ENCODE measurements around the gene PACSIN3. TPM values are rescaled to one million over a fixed set of nuclear protein-coding genes. Genes with fewer than 3 reads are reported as not detected.
A peak's percentile ranks its signal among the peaks of the same experiment; 100 is the strongest.

The PACSIN3 gene
- total and polyA plus RNA-seq, 2 of the 13 experiments (the other 11 are each of a cell fraction or from before 2014, with no cell fraction given), result 47.9 to 93.3 TPM

- TF ChIP-seq PAX8 (CRISPR knock-in tag; IDR thresholded peaks at IDR 0.05; ENCODE audit: borderline replicate concordance) (no peak), ZNF549 (CRISPR knock-in tag; IDR thresholded peaks at IDR 0.05) (no peak), MTERF4 (CRISPR knock-in tag; IDR thresholded peaks at IDR 0.05) (peak; percentile 59; the same call in 1 of the 2 replicates), ZNF652 (CRISPR knock-in tag; IDR thresholded peaks at IDR 0.05; ENCODE audit: borderline replicate concordance, low read depth) (no peak), ASH2L (IDR thresholded peaks at IDR 0.05; ENCODE audit: insufficient read length, low read depth, low read length) (no peak), PHF8 (CRISPR knock-in tag; IDR thresholded peaks at IDR 0.05) (no peak; the same call in 1 of the 2 replicates), MED13 (CRISPR knock-in tag; IDR thresholded peaks at IDR 0.05) (no peak), FOXK1 (CRISPR knock-in tag; IDR thresholded peaks at IDR 0.05; ENCODE audit: borderline replicate concordance, low read depth) (no peak), ZBTB20 (CRISPR knock-in tag; IDR thresholded peaks at IDR 0.05; ENCODE audit: borderline replicate concordance, low read depth) (no peak), KDM5B (CRISPR knock-in tag; IDR thresholded peaks at IDR 0.05; ENCODE audit: borderline replicate concordance) (no peak), CENPT (CRISPR knock-in tag; IDR thresholded peaks at IDR 0.05; ENCODE audit: low read depth) (no peak), KDM5A (IDR thresholded peaks at IDR 0.05; ENCODE audit: borderline replicate concordance, low read length) (no peak), ZBTB7B (CRISPR knock-in tag; IDR thresholded peaks at IDR 0.05) (no peak), ZNF207 (IDR thresholded peaks at IDR 0.05; ENCODE audit: borderline replicate concordance) (no peak), DBP (CRISPR knock-in tag; IDR thresholded peaks at IDR 0.05; ENCODE audit: not compliant biosample characterization) (no peak), SALL1 (CRISPR knock-in tag; IDR thresholded peaks at IDR 0.05) (no peak), TCF7L2 (IDR thresholded peaks at IDR 0.05; ENCODE audit: low read depth, low read length) (no peak), ZBTB25 (CRISPR knock-in tag; IDR thresholded peaks at IDR 0.05) (no peak; the same call in 1 of the 2 replicates), ZBTB10 (CRISPR knock-in tag; IDR thresholded peaks at IDR 0.05; ENCODE audit: borderline replicate concordance) (no peak), ZNF7 (CRISPR knock-in tag; IDR thresholded peaks at IDR 0.05) (no peak)
These were observed 29.2 kb upstream of the PACSIN3 start (continued) for GRCh38 chr11:47215366-47215910.
